ENCODE data around the gene TUNAR. TPM values are rescaled to one million over a fixed set of nuclear protein-coding genes. Genes with fewer than 3 reads are reported as not detected.

TUNAR gene
- total and polyA plus RNA-seq, 9 of the 15 experiments (the other 6 are each of a cell fraction or from before 2014, with no cell fraction given) = not detected

DNA sequence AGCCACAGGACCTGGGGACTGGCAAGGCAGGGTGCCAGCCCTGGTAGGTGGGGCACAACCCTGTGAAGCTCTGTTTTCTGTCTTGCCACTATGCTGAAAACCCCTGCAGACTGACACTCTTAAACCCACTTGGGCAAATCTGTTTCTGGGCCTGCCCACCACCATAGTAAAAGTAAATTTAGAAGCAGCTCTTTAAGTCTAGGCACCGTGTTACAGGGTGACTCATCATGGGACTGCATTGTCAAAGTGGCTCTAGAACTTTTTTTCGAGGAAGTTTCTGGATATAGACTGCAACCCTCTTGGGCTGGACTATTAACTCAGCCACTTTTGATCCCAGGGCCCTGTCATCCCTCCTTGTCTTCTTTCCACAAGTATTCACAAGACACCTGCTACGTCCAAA, 7.7 kb downstream of the TUNAR start:
- H3K4me1 ChIP-seq (replicated peaks in 1 of 2; ENCODE audit: control insufficient read depth in 2 of 2, insufficient read depth in 2 of 2, low read length in 2 of 2) = no peaks in the 10 kb centered on the region
- no peak overlapping the region for H3K9ac ChIP-seq (ENCODE audit: insufficient read depth in 1 of 2, low read depth in 2 of 2, low read length in 2 of 2)
- 0% methylated on average over 2 of the region's 3 CpGs for WGBS (ENCODE audit: insufficient coverage, low coverage, missing lambda C conversion rate)
- no peak for ATAC-seq
- H3K9me3 ChIP-seq (replicated peaks; ENCODE audit: control insufficient read depth, insufficient read depth, low read depth, low read length) = no peaks in the 10 kb centered on the region
- H3K4me3 ChIP-seq = no peak overlapping the region
- FAIRE-seq = no peak
- H2AFZ ChIP-seq (ENCODE audit: low read depth, low read length) = no peak overlapping the region
- ChIA-PET POLR2A (no interaction called here), CTCF (ENCODE audit: low intra/inter-chr PET ratio) (no interaction called here)
- no peaks in the 10 kb centered on the region for H3K36me3 ChIP-seq (ENCODE audit: control insufficient read depth, insufficient read depth, low read length)
- no peaks in the 10 kb centered on the region for H3K9me1 ChIP-seq (ENCODE audit: control insufficient read depth, insufficient read depth, low read length)
- no peak overlapping the region for H3K27ac ChIP-seq (ENCODE audit: extremely low read depth, low read depth, low read length)
- H3K79me2 ChIP-seq (ENCODE audit: control insufficient read depth, insufficient read depth, low read length) = no peaks in the 10 kb centered on the region
- H4K20me1 ChIP-seq (replicated peaks; ENCODE audit: control insufficient read depth, insufficient read depth, low read length) = no peaks in the 10 kb centered on the region
- no peak overlapping the region for H3K4me2 ChIP-seq (ENCODE audit: insufficient read depth, low read length)
- BruUV-seq (replicated peaks) = no TSS peak
- peaks cover 0 to 3% of the 10 kb centered on the region in 2 experiments; a peak in 1 of 5 replicates for H3K27me3 ChIP-seq (ENCODE audit: control insufficient read depth in 2 of 2, insufficient read depth in 2 of 2, low read length in 2 of 2)
- DNase-seq (ENCODE audit: extremely low read depth in 1 of 4, low spot score in 3 of 4) = no peak
- in situ Hi-C loops (cut with MboI) = no loop called here
- no peak for TF ChIP-seq POLR2B (IDR thresholded peaks at IDR 0.05; ENCODE audit: low read depth, partially characterized antibody)
- intact Hi-C loops (cut with micrococcal nuclease) = no loop called here

DNA sequence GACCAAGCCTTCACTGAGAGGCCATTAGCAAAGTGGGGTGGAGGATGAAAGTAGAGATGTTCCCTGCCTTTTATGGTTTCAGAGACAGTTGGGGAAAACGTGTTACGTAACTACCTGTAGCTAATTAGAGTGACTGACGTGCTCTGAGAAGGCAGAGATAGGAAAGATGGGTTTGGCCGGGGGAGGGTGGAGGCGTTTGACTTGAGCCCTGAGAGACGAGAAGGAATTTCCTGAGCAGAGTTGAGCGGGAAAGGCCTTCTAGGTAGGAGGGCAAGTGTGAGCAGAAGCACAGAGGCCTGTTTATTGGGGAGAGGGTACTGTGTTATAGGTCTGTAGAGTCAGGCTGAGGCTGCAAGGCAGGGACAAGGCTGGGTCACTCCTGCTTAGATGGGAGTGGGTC, 8.6 kb downstream of the TUNAR start:
- DNase-seq (ENCODE audit: extremely low read depth in 1 of 4, low spot score in 3 of 4) (no peak), FAIRE-seq (no peak), ATAC-seq (no peak)
- Histone ChIP-seq H4K20me1 (replicated peaks; ENCODE audit: control insufficient read depth, insufficient read depth, low read length) (no peaks in the 10 kb centered on the region), H3K9ac (ENCODE audit: insufficient read depth in 1 of 2, low read depth in 2 of 2, low read length in 2 of 2) (no peak overlapping the region), H3K4me2 (ENCODE audit: insufficient read depth, low read length) (no peak overlapping the region), H3K36me3 (ENCODE audit: control insufficient read depth, insufficient read depth, low read length) (no peaks in the 10 kb centered on the region), H3K79me2 (ENCODE audit: control insufficient read depth, insufficient read depth, low read length) (no peaks in the 10 kb centered on the region), H3K4me1 (replicated peaks in 1 of 2; ENCODE audit: control insufficient read depth in 2 of 2, insufficient read depth in 2 of 2, low read length in 2 of 2) (no peaks in the 10 kb centered on the region), H2AFZ (ENCODE audit: low read depth, low read length) (no peak overlapping the region), H3K9me3 (replicated peaks; ENCODE audit: control insufficient read depth, insufficient read depth, low read depth, low read length) (no peaks in the 10 kb centered on the region), H3K4me3 (no peak overlapping the region), H3K27me3 (ENCODE audit: control insufficient read depth in 2 of 2, insufficient read depth in 2 of 2, low read length in 2 of 2) (no peaks in the 10 kb centered on the region; a peak in 1 of 5 replicates), H3K9me1 (ENCODE audit: control insufficient read depth, insufficient read depth, low read length) (no peaks in the 10 kb centered on the region), H3K27ac (ENCODE audit: extremely low read depth, low read depth, low read length) (no peak overlapping the region)
- ChIA-PET CTCF (ENCODE audit: low intra/inter-chr PET ratio) (no interaction called here), POLR2A (no interaction called here)
- no TSS peak for BruUV-seq (replicated peaks)
- in situ Hi-C loops (cut with MboI) (no loop called here), intact Hi-C loops (cut with micrococcal nuclease) (no loop called here)
- TF ChIP-seq RNF2 (IDR thresholded peaks at IDR 0.05) = no peak
- no peak for TF ChIP-seq HDAC8 (tag; IDR thresholded peaks at IDR 0.05)
- 1% methylated on average over 7 of the region's 7 CpGs for WGBS (ENCODE audit: insufficient coverage, low coverage, missing lambda C conversion rate)
